Epithelial cell of umbilical artery (primary cell): ENCODE results near the gene OR2W1. TPM values are rescaled to one million over a fixed set of nuclear protein-coding genes. Genes with fewer than 3 reads are reported as not detected.

ENCODE experiments used
- total RNA-seq: library from RNA; depleted of rRNA; stranded (reverse); fragments of >200 nt; gene quantifications from 2 replicates; pipeline ENCODE4 v1.2.3, GENCODE V29; 2014

The OR2W1 gene, protein sequence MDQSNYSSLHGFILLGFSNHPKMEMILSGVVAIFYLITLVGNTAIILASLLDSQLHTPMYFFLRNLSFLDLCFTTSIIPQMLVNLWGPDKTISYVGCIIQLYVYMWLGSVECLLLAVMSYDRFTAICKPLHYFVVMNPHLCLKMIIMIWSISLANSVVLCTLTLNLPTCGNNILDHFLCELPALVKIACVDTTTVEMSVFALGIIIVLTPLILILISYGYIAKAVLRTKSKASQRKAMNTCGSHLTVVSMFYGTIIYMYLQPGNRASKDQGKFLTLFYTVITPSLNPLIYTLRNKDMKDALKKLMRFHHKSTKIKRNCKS
- total RNA-seq, result not detected in 2 replicates

DNA sequence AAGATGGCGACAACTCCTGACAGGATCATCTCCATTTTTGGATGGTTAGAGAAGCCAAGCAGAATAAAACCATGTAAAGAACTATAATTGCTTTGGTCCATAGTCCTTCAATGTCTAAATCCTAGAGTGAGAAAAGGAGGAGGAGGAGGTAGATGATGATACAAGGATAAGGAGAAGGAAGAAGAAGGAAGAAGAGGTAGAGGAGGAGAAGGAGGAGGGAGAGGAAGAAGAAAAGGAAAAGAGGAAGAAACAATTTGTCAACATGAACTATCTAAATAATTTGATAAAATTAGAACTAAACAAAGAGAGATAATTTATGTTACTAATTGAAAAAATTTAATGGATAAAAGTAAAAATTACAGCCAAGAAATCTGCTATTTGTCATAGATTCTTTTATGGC is at the start of gene OR2W1:
TSS of gene OR2W1 (minus strand) at position 101 of the 400 bp plus-strand sequence. CDS start at position 101, 0 bp downstream.

GRCh38 chr6:29087213-29087612 is 42.2 kb upstream of the OR2W1 start, which contains the start of gene OR2B3:
TSS of gene OR2B3 (minus strand) at chr6:29087313. CDS start at chr6:29087248, 65 bp downstream.

DNA sequence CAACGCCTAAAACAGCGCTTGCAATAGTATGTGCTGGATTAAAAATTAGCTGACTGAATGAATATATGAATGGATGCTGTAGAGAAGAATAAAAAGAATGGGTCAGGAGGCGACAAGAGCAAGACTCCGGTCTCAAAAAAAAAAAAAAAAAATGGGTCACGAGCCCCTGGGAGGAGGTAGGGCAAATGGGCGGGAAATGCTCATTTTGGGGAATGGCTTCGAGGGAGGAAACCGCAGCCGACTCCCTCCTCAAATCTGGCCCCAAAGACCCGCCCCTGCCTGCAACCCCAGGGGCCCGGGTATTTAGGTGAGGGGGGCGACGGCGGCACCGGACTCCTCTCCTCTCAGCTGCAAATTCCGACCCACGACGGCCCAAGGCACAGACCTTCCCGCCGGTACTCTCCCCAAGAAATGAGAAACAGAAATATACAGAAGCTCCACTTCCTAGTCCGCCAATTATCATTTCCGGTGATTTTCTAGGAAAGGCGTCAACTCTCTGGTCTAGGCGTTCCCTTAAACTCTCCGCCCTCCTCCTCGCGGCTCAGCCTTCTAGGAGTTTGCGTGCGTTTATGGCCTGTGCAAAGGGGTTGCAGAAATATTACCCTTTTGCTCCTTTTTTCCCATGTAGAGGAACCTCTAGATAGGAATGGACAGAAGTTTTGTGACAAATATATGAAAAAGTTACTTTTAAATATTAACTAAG is 39.6 kb downstream of the OR2W1 start, which contains the start of gene ZNF311:
TSS of gene ZNF311 (minus strand) at position 133 of the 703 bp plus-strand sequence. CDS start 1,361 bp downstream, outside the sequence.

Other genes starting within 250 kb of the OR2W1 start
- 57.1 and 74.4 TPM in 2 replicates for gene TRIM27, start 121.2 kb downstream of the OR2W1 start, total RNA-seq
- gene ZNF311, start 39.9 kb downstream of the OR2W1 start, total RNA-seq, result 0.30 and 0.32 TPM in 2 replicates
- gene OR2B3, start 42.1 kb upstream of the OR2W1 start, total RNA-seq, result not detected in 2 replicates
- gene OR2J1, start 54.3 kb upstream of the OR2W1 start, total RNA-seq, result not detected in 2 replicates
- gene OR2J3, start 62.9 kb upstream of the OR2W1 start, total RNA-seq, result not detected in 2 replicates
- gene OR2J2, start 125.7 kb upstream of the OR2W1 start, total RNA-seq, result not detected in 2 replicates